IMR-90 (cell line): ENCODE measurements around the gene MEF2C. TPM values are rescaled to one million over a fixed set of nuclear protein-coding genes. Genes with fewer than 3 reads are reported as not detected.

ENCODE experiments used
- ATAC-seq: fragments of 200-7000 bp; cut with Tn5 transposase; 2 replicates; pipeline ENCODE4 v1.9.1; 2020; ENCODE audit warnings: low read depth, mild to moderate bottlenecking, moderate library complexity
- BruUV-seq: library from RNA; stranded (reverse); fragments of 400-500 nt; replicated peaks from 2 replicates; lab custom pipeline; 2021; lab: Mats Ljungman, UMichigan
- CTCF ChIA-PET: fragments of 300-600 bp; formaldehyde crosslinking; extraction: SDS; loops from one replicate; lab custom pipeline; 2021; ENCODE audit warnings: antibody characterized with exemption; lab: Yijun Ruan, JAX
- POLR2A ChIA-PET: fragments of 300-600 bp; sonication (Branson Sonifier 250); formaldehyde crosslinking; loops from one replicate; lab custom pipeline; 2022; ENCODE audit warnings: antibody characterized with exemption; ENCODE audit not compliant: unreplicated experiment; lab: Charles Lee
- DNase-seq: peaks from one replicate; pipeline ENCODE4 v3.0.0; 2013
- H2AFZ ChIP-seq: replicated peaks from 2 replicates; pipeline ENCODE3; 2013; ENCODE audit warnings: low read length, mild to moderate bottlenecking; ENCODE audit not compliant: poor library complexity
- H2AK5ac ChIP-seq: 2 replicates; pipeline ENCODE4 v1.6.1; 2013; ENCODE audit warnings: low read depth, low read length, inconsistent platforms
- H2AK9ac ChIP-seq: replicated peaks from 2 replicates; pipeline ENCODE3; 2013; ENCODE audit warnings: mild to moderate bottlenecking, low read depth, low read length, moderate library complexity; ENCODE audit not compliant: poor library complexity
- H2BK120ac ChIP-seq: 2 replicates; pipeline ENCODE4 v1.6.1; 2013; ENCODE audit warnings: low read depth, low read length, inconsistent platforms
- H2BK15ac ChIP-seq: 3 replicates; pipeline ENCODE4 v1.6.1; 2013; ENCODE audit warnings: low read depth, low read length, inconsistent platforms
- H2BK20ac ChIP-seq: 2 replicates; pipeline ENCODE4 v1.6.1; 2013; ENCODE audit warnings: low read depth, mild to moderate bottlenecking, inconsistent platforms, low read length, moderate library complexity
- H2BK5ac ChIP-seq: 2 replicates; pipeline ENCODE4 v1.6.1; 2013; ENCODE audit warnings: mild to moderate bottlenecking, low read depth, low read length, inconsistent platforms; ENCODE audit not compliant: poor library complexity, severe bottlenecking
- H3K14ac ChIP-seq: replicated peaks from 2 replicates; pipeline ENCODE4 v1.6.1; 2013; ENCODE audit warnings: low read depth, low read length, inconsistent platforms
- H3K18ac ChIP-seq: 2 replicates; pipeline ENCODE4 v1.6.1; 2013; ENCODE audit warnings: low read depth, low read length, control low read depth
- H3K23ac ChIP-seq: 2 replicates; pipeline ENCODE4 v1.6.1; 2013; ENCODE audit warnings: low read depth, low read length, inconsistent platforms
- H3K27ac ChIP-seq: 2 replicates; pipeline ENCODE4 v1.5.1; 2013; ENCODE audit warnings: mild to moderate bottlenecking, control low read depth, low read length; ENCODE audit not compliant: insufficient read depth
- H3K27me3 ChIP-seq: 2 replicates; pipeline ENCODE4 v1.6.1; 2013; ENCODE audit warnings: low read length; ENCODE audit not compliant: control insufficient read depth, insufficient read depth
- H3K36me3 ChIP-seq: 2 replicates; pipeline ENCODE4 v1.6.1; 2013; ENCODE audit warnings: low read length, mixed read lengths; ENCODE audit not compliant: control insufficient read depth, insufficient read depth
- H3K4ac ChIP-seq: 2 replicates; pipeline ENCODE4 v1.6.1; 2013; ENCODE audit warnings: low read depth, low read length, inconsistent platforms
- H3K4me1 ChIP-seq: 2 replicates; pipeline ENCODE4 v1.6.1; 2013; ENCODE audit warnings: low read length, mixed read lengths; ENCODE audit not compliant: control insufficient read depth, insufficient read depth
- H3K4me2 ChIP-seq: 2 replicates; pipeline ENCODE4 v1.6.1; 2013; ENCODE audit warnings: low read depth, mild to moderate bottlenecking, control low read depth, low read length, moderate library complexity
- H3K4me3 ChIP-seq: 2 replicates; pipeline ENCODE4 v1.5.1; 2013; ENCODE audit warnings: low read depth, mild to moderate bottlenecking, control low read depth, low read length, moderate library complexity; ENCODE audit not compliant: insufficient read depth
- H3K56ac ChIP-seq: 2 replicates; pipeline ENCODE4 v1.6.1; 2013; ENCODE audit warnings: low read length, inconsistent platforms; ENCODE audit not compliant: insufficient read depth; ENCODE audit errors: extremely low read depth
- H3K79me1 ChIP-seq, 2 experiments: 2 replicates each; pipeline ENCODE4 v1.6.1; 2013; ENCODE audit warnings: low read length in 2 of 2, inconsistent platforms in 1 of 2, low read depth in 1 of 2
- H3K9ac ChIP-seq: 2 replicates; pipeline ENCODE4 v1.6.1; 2013; ENCODE audit warnings: low read depth, low read length, control low read depth
- H3K9me1 ChIP-seq: 2 replicates; pipeline ENCODE4 v1.6.1; 2013; ENCODE audit warnings: low read length, inconsistent platforms; ENCODE audit not compliant: insufficient read depth
- H3K9me3 ChIP-seq: 2 replicates; pipeline ENCODE4 v1.6.1; 2013; ENCODE audit warnings: low read length; ENCODE audit not compliant: control insufficient read depth, insufficient read depth
- H4K20me1 ChIP-seq: 2 replicates; pipeline ENCODE4 v1.6.1; 2013; ENCODE audit warnings: low read length, inconsistent platforms; ENCODE audit not compliant: insufficient read depth
- H4K5ac ChIP-seq: 2 replicates; pipeline ENCODE4 v1.6.1; 2013; ENCODE audit warnings: mild to moderate bottlenecking, low read depth, low read length, control low read depth
- H4K8ac ChIP-seq, 2 experiments: 2 replicates each; pipeline ENCODE4 v1.6.1; 2013; ENCODE audit warnings: low read depth in 2 of 2, low read length in 2 of 2, control low read depth in 1 of 2, inconsistent platforms in 1 of 2
- H4K91ac ChIP-seq: 2 replicates; pipeline ENCODE4 v1.6.1; 2013; ENCODE audit warnings: low read depth, low read length, inconsistent platforms; ENCODE audit not compliant: insufficient read depth
- BHLHE40 ChIP-seq: fragments of 150-350 bp; IDR thresholded peaks from 2 replicates; pipeline ENCODE4 v1.6.1; 2016; ENCODE audit warnings: mild to moderate bottlenecking, low read depth, low read length
- CHD1 ChIP-seq: IDR thresholded peaks from 2 replicates; pipeline ENCODE4 v1.6.1; 2012; ENCODE audit warnings: low read depth, low read length, improper control_type of control experiment
- MXI1 ChIP-seq: IDR thresholded peaks from 2 replicates; pipeline ENCODE4 v1.6.1; 2012; ENCODE audit warnings: low read depth, mild to moderate bottlenecking, low read length, moderate library complexity, borderline replicate concordance
- RCOR1 ChIP-seq: IDR thresholded peaks from 2 replicates; pipeline ENCODE4 v1.6.1; 2012; ENCODE audit warnings: mild to moderate bottlenecking, low read length, improper control_type of control experiment; ENCODE audit not compliant: insufficient replicate concordance
- RFX5 ChIP-seq: IDR thresholded peaks from 2 replicates; pipeline ENCODE4 v1.8.0; 2012; ENCODE audit warnings: low read depth, mild to moderate bottlenecking, low read length, moderate library complexity
- SMC3 ChIP-seq: fragments of 150-350 bp; IDR thresholded peaks from 2 replicates; pipeline ENCODE4 v1.6.1; 2016; ENCODE audit warnings: low read depth, mild to moderate bottlenecking, antibody characterized with exemption, low read length, moderate library complexity
- WGBS, 2 experiments: methylation state at CpG; one replicate each; pipeline versions ENCODE4 v1.1.5 to v1.1.7; 2013; ENCODE audit warnings: missing lambda C conversion rate in 2 of 2; ENCODE audit not compliant: insufficient read length in 1 of 2; ENCODE audit errors: extremely low coverage in 2 of 2; 5-methylcytosine and 5-hydroxymethylcytosine counted together
- dilution Hi-C: fragments of 300-500 bp; cut with HindIII; formaldehyde crosslinking; loops from one replicate; pipeline ENCODE4 v1.14.3; 2018; ENCODE audit warnings: low sequenced_read_pairs; ENCODE audit not compliant: unreplicated experiment
- in situ Hi-C: fragments of 300-500 bp; cut with MboI; formaldehyde crosslinking; loops from 3 replicates; pipeline ENCODE4 v1.14.3; 2019; ENCODE audit warnings: low sequenced_read_pairs, inconsistent platforms, mixed read lengths
- intact Hi-C: fragments of 100-400 bp; cut with micrococcal nuclease; formaldehyde crosslinking; loops from 2 replicates; pipeline ENCODE4 v1.10.0; 2022
- polyA plus RNA-seq, 3 experiments: library from polyadenylated mRNA; depleted of rRNA; stranded (reverse); fragments of >200 nt; gene quantifications; 2 replicates each; pipeline ENCODE4 v1.2.3, GENCODE V29; 2012; ENCODE audit warnings: low replicate concordance in 1 of 3
- total RNA-seq: library from RNA; depleted of rRNA; stranded (reverse); fragments of >200 nt; gene quantifications from 2 replicates; pipeline ENCODE4 v1.2.3, GENCODE V29; 2012
- TF ChIP-seq, protein P1 (sequence below): fragments of 150-350 bp; IDR thresholded peaks from 2 replicates; pipeline ENCODE4 v1.6.1; 2016; ENCODE audit warnings: low read depth, mild to moderate bottlenecking, low read length, moderate library complexity, borderline replicate concordance

The MEF2C gene
- total and polyA plus RNA-seq, 2 of the 4 experiments (the other 2 are of a cell fraction), result 1.5 to 6.8 TPM

- H4K91ac ChIP-seq, result no peak overlapping the region
- H3K27ac ChIP-seq, result no peak overlapping the region
- in situ Hi-C loops, result no loop called here
- H2BK20ac ChIP-seq, result no peak overlapping the region
- no peak overlapping the region for H3K4ac ChIP-seq
- intact Hi-C loops, result loop anchor here (5.0 kb wide), 1 partner anchor 1195 kb away; no protein-coding TSS in a partner anchor
- H2BK120ac ChIP-seq, result no peak overlapping the region
- H3K4me3 ChIP-seq, result no peak overlapping the region
- dilution Hi-C loops, result no loop called here
- H2AK9ac ChIP-seq, result no peak overlapping the region
- no peak overlapping the region for H3K14ac ChIP-seq
- H3K27me3 ChIP-seq, result no peaks in the 10 kb centered on the region
- H4K5ac ChIP-seq, result no peak overlapping the region
- H2BK15ac ChIP-seq, result no peak overlapping the region
- 0 out of 2 replicates have a peak, but pooled peaks cover 3% of the 10 kb centered on the region for H3K9me1 ChIP-seq
- no peak overlapping the region for H3K18ac ChIP-seq
- H2AK5ac ChIP-seq, result no peak overlapping the region
- POLR2A ChIA-PET, result no interaction called here
- no peak for ATAC-seq
- CTCF ChIA-PET, result no interaction called here
- H3K9me3 ChIP-seq, result no peaks in the 10 kb centered on the region
- H3K23ac ChIP-seq, result no peak overlapping the region
- no peak overlapping the region for H2AFZ ChIP-seq
- no peaks in the 10 kb centered on the region for H4K20me1 ChIP-seq
- no peak overlapping the region for H2BK5ac ChIP-seq
- no peak overlapping the region for H3K9ac ChIP-seq
- H4K8ac ChIP-seq, result no peak overlapping the region
- no peak overlapping the region for H3K4me2 ChIP-seq
- no peaks in the 10 kb centered on the region for H3K36me3 ChIP-seq
- no peak for TF ChIP-seq RCOR1
- TF ChIP-seq BHLHE40, result no peak
- no peak for TF ChIP-seq RFX5
- TF ChIP-seq, protein P1, sequence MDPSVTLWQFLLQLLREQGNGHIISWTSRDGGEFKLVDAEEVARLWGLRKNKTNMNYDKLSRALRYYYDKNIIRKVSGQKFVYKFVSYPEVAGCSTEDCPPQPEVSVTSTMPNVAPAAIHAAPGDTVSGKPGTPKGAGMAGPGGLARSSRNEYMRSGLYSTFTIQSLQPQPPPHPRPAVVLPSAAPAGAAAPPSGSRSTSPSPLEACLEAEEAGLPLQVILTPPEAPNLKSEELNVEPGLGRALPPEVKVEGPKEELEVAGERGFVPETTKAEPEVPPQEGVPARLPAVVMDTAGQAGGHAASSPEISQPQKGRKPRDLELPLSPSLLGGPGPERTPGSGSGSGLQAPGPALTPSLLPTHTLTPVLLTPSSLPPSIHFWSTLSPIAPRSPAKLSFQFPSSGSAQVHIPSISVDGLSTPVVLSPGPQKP, result no peak
- TF ChIP-seq CHD1, result no peak
- TF ChIP-seq SMC3, result no peak
- TF ChIP-seq MXI1, result no peak
- no CpG with 5 or more reads among the region's 1 CpG for WGBS, 2 experiments
- H3K79me1 ChIP-seq, result 0 out of 4 replicates have a peak, but pooled peaks cover 0 to 4% of the 10 kb centered on the region in 2 experiments
- no TSS peak for BruUV-seq
- no peak for DNase-seq
- no peak overlapping the region for H3K56ac ChIP-seq
- H3K4me1 ChIP-seq, result peaks cover 14% of the 10 kb centered on the region
Observed at GRCh38 chr5:88831816-88832215, 51.2 kb downstream of the MEF2C start.
